ENCODE results near the gene CAMK1D.

Gene CAMK1D

DNA sequence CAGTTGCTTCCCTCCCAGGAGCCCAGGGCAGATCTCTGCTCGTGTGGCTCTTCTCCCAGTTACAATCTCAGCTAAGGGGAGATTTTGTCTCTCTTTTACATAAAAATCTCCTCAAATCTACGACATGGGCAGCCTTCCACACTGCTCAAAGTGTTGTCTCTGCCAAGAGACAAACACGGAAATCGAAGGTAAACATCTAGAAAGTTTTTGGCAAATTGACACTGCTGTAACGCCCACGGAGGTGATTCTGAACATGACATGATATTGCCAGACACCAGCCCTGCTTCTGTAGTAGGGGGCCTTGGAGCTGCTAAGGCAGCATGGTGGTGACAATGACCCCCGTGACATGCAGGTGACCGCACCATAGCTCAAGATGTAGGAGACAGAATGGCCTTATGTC is 523.8 kb downstream of the CAMK1D start:
- no peak for DNase-seq

DNA sequence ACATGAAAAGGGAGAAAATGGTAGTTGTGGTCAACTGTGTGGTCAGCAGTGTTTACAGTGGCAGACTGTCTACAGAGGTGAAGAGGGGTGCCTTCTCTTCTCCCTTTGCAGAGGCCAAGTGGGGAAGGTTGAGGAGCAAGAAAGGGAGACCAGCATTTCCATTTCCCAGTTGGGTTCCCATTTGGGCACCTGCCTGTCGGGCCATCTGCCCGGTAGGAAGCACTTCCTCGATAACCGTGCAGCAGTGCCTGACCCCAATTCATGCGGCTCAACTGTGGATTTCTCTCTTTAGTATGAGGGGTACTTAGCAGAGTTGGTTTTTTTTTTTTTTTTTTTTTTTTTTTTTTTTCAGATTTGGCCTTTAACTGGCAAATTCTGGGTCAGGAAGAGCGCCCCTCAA is 525.2 kb downstream of the CAMK1D start:
- DNase-seq = no peak

DNA sequence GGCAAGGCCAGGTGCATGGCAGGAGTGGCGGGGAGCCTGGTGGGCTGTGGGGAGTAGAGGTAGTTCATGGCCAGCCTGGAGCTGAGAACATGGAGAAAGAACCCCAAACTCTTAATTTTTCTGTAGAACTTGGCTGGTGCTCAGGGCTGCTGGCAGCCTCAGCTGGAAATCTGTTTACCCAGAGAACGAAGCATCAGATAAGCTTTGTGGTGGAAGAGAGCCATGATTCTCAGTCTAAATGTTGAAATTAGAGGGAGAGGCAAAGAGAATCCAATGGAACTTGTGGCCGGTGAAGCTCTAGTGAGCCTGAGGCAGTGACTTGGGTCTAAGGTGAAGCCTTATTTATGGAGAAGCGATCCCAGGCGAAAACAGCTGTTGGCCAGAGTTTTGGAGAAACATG is 525.8 kb downstream of the CAMK1D start:
- no peak for DNase-seq

DNA sequence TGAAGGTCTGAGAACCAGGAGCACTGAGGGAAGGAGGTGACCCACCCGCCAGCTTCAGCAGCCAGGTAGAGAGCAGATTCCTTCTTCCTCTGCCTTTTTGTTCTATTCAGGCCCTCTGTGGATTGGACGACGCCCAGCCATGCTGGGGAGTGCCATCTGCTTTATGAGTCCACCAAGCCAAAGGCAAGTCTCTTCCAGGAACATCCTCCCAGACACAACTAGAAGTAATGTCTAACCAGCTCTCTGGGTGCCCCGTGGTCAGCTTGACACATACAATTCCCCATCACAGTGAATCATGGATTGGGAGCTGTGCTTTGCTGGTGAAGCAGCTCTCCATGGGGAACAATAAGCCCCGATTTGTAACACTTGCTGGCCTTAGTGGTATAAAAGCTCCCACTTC is 526.9 kb downstream of the CAMK1D start:
- no peak for DNase-seq

DNA sequence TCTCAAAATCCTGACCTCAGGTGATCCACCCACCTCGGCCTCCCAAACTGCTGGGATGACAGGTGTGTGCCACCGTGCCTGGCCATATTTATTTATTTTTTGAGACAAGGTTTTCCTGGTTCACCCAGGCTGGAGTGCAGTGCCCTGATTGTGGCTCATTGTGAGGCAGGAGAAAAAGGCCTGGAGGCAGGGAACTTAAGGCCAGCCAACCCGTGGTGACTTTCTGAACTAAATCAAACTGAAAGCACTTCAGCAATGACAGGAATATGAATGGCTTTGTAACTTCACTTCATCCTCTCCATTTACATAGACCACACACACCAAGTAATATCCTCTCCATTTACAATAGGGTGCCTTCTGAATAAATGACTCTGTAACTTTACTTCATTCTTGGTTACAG is 527.8 kb downstream of the CAMK1D start:
- no peak for DNase-seq

DNA sequence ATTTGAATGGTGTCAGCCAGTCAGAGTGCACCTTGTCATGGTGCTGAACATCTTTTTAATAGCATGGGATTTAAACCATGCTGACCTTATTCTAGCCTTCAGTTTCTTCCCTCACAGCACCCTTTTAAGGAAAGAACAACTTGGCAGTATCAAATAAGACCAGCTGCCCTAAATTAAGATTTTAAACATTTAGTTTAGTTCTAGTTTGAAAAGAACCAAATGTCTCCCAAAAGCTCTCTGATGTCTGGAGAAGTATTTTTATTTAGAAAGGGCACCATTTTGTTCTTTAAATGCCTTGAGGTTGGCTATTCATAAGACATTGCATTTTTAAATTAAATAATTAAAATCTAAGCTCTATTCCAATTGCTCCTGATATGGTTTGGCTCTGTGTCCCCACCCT is 531.1 kb downstream of the CAMK1D start:
- DNase-seq = no peak

DNA sequence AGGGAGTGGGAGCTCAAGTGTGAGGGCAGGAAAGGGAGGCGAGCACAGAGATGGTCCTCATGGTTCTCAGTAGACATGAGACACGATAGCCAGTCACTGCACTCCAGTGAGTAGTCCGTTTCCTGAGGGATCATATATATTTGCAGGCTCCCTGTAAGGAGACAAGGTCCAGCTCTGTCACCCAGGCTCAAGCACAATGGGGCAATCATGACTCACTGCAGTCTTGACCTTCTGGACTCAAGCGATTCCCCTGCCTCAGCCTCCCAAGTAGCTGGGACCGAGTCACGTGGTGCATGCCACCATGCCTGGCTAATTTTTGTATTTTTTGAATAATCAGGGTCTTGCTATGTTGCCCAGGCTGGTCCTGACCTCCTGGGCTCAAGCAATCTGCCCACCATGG is 535.5 kb downstream of the CAMK1D start:
- no peak for DNase-seq

Measured in CD4-positive, alpha-beta T cell treated with Interleukin-17A for 1 hour (primary cell).